Esophagus squamous epithelium (tissue), 5 donors: ENCODE measurements around the gene SRGAP3. TPM values are rescaled to one million over a fixed set of nuclear protein-coding genes. Genes with fewer than 3 reads are reported as not detected.

ENCODE experiments used
- DNase-seq: peaks from one replicate; lab custom pipeline; 2025; lab: John Stamatoyannopoulos, UW
- H3K27ac ChIP-seq, 4 donors: fragments of 200-600 bp; sonication (generic); one replicate each; pipeline ENCODE4 v1.5.1; 2016 to 2019; ENCODE audit warnings: mild to moderate bottlenecking in 1 of 4
- H3K27me3 ChIP-seq, 4 donors: fragments of 200-600 bp; sonication (generic); 1 replicate in 3 of 4; 2 replicates in 1 of 4; pipeline versions ENCODE4 v1.5.1 to v1.6.0; 2017 to 2021; ENCODE audit warnings: antibody characterized with exemption in 1 of 4
- H3K36me3 ChIP-seq, 3 donors: fragments of 200-600 bp; sonication (generic); one replicate each; pipeline ENCODE4 v1.5.1; 2016 to 2019
- H3K4me1 ChIP-seq, 3 donors: fragments of 200-600 bp; sonication (generic); one replicate each; pipeline ENCODE4 v1.5.1; 2017 to 2019
- H3K4me3 ChIP-seq, 4 donors: fragments of 200-600 bp; sonication (generic); 1 replicate in 3 of 4; 2 replicates in 1 of 4; pipeline ENCODE4 v1.5.1; 2016 to 2019; ENCODE audit warnings: mild to moderate bottlenecking in 2 of 4, moderate library complexity in 1 of 4
- H3K9me3 ChIP-seq, 3 donors: fragments of 200-600 bp; sonication (generic); one replicate each; pipeline ENCODE4 v1.5.1; 2016 to 2019
- POLR2A ChIP-seq, 4 donors: fragments of 450-650 bp; IDR thresholded peaks; one replicate each; pipeline ENCODE4 v1.6.1; 2017; ENCODE audit warnings: antibody characterized with exemption in 4 of 4, mild to moderate bottlenecking in 4 of 4, moderate library complexity in 3 of 4
- WGBS, 2 donors: methylation state at CpG; one replicate each; pipeline ENCODE4 v1.1.5; 2018; 5-methylcytosine and 5-hydroxymethylcytosine counted together
- intact Hi-C: fragments of 100-400 bp; cut with DNase I; formaldehyde crosslinking; loops from one replicate; pipeline ENCODE4 v1.15.0; 2022
- total RNA-seq, 4 donors: library from RNA; depleted of rRNA; stranded (reverse); fragments of >200 nt; gene quantifications; one replicate each; pipeline ENCODE4 v1.1.0, GENCODE V29; 2016
- TF ChIP-seq, protein P1 (sequence below), 6 experiments: fragments of 450-650 bp in 4 of 6; fragments of 200-600 bp in 2 of 6; sonication (generic) in 2 of 6; IDR thresholded peaks; one replicate each; pipeline ENCODE4 v1.5.1; 2016 to 2019; ENCODE audit warnings: antibody characterized with exemption in 6 of 6, mild to moderate bottlenecking in 4 of 6, moderate library complexity in 4 of 6
- donor health status: DM: yes; HTN: yes; CAD: no.

Gene SRGAP3
- total RNA-seq, 4 donors from 2014 or later, result 4.0 to 15.8 (median 6.6) TPM

DNA sequence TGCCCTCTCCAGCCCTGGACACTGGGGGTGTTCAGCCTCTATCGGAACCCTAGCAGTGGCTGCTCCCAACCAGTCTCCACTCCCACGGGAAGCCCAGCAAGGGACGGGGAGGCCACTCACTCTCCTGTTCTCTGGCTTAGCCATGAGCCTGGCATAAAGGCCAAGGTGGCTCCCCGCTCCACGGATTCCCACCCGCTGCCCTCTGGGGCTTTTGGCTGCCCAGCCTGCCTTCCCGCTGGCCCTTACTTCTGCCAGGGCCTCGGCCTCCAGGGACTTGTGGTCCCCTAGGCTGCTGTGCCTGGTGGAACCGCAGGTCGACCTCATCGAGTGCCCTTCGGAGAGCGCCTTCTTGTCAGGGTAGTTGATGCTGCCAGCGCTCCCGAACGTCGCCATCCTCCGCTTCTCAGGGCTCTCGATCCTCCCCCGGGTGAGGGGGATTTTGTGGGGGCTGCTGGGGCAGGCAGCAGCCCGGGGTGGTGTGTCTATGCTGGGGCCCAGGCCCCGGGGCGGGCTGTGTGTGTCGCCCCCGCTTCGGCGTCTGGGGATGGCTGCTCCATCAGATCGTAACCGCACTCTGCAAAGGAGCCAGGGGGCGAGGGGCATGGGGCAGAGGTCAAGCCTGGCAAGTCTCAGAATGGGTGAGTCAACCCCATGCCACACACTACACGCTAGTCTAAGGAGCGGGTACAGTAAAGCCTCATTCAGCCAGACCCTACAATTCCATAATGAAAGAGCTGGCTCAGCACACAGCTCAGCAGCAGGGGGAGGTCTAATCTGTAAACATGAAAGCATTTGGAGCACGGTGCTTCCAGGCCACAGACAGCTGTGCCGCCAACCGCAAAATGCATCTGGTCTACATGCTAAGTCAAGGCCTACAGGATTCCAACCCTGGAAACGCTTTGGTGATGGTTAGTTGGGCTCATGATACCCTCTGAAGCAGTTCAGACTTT is 258.9 kb downstream of the SRGAP3 start:
- no peak for DNase-seq
- intact Hi-C loops, result loop anchor here (5.0 kb wide), 1 partner anchor 77 kb away; no protein-coding TSS in a partner anchor
- Histone ChIP-seq H3K27ac (no peak overlapping the region), H3K9me3 (no peaks in the 10 kb centered on the region), H3K4me3 (no peak overlapping the region), H3K27me3 (no peaks in the 10 kb centered on the region), H3K4me1 (peaks cover 0 to 3% (median 0%) of the 10 kb centered on the region in 3 donors), H3K36me3 (peaks cover 0 to 48% (median 0%) of the 10 kb centered on the region in 3 donors)
- WGBS, 2 donors, result 83 to 88% methylated on average over 12 to 25 of the region's 36 CpGs
- TF ChIP-seq, protein P1, sequence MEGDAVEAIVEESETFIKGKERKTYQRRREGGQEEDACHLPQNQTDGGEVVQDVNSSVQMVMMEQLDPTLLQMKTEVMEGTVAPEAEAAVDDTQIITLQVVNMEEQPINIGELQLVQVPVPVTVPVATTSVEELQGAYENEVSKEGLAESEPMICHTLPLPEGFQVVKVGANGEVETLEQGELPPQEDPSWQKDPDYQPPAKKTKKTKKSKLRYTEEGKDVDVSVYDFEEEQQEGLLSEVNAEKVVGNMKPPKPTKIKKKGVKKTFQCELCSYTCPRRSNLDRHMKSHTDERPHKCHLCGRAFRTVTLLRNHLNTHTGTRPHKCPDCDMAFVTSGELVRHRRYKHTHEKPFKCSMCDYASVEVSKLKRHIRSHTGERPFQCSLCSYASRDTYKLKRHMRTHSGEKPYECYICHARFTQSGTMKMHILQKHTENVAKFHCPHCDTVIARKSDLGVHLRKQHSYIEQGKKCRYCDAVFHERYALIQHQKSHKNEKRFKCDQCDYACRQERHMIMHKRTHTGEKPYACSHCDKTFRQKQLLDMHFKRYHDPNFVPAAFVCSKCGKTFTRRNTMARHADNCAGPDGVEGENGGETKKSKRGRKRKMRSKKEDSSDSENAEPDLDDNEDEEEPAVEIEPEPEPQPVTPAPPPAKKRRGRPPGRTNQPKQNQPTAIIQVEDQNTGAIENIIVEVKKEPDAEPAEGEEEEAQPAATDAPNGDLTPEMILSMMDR (IDR thresholded peaks at IDR 0.05), result no peak
- no peak for TF ChIP-seq POLR2A (IDR thresholded peaks at IDR 0.05)

DNA sequence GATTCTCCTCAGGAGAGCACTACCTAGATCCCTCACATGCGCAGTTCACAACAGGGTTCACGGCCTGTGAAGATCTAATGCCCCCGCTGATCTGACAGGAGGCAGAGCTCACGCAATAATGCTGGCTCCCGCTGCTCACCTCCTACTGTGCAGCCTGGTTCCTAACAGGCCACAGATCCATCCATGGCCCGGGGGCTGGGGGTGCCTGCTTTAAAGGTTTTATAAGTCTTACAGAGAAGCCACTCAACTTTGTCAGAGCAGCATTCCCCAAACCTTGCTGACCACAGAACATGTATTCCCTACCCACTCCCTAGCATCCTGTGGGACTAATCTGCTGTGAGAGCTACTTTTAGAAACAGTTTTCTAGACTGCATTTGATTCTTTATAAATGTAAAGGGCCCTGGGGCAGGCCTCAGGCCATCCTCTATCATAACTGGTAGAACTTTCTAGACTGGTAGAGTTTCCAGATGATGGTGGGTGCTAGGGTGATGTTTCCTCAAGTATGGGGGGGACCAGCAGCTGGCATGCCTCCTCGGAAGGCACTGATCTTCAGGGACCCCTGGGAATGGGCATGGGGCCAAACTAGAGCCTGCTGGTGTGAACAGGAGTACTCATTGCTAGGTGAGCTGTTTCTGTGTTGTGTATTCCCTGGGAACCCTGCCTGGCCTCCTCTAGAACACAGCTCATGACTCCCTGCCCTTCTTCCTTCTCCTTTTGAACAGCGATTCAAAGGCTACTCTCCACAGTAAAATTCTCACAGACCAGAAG is 260.5 kb downstream of the SRGAP3 start:
- WGBS, 2 donors, result 79 to 83% methylated on average over 2 to 4 of the region's 8 CpGs
- peaks cover 0 to 3% (median 0%) of the 10 kb centered on the region in 3 donors for H3K4me1 ChIP-seq
- no peak for TF ChIP-seq POLR2A (IDR thresholded peaks at IDR 0.05)
- TF ChIP-seq, protein P1 (IDR thresholded peaks at IDR 0.05), result no peak
- peaks cover 0 to 50% (median 0%) of the 10 kb centered on the region in 3 donors for H3K36me3 ChIP-seq
- no peak for DNase-seq
- no peaks in the 10 kb centered on the region for H3K9me3 ChIP-seq
- H3K4me3 ChIP-seq, result no peak overlapping the region
- intact Hi-C loops, result loop anchor here (5.0 kb wide), 1 partner anchor 313 kb away; no protein-coding TSS in a partner anchor
- H3K27me3 ChIP-seq, result no peaks in the 10 kb centered on the region
- no peak overlapping the region for H3K27ac ChIP-seq

DNA sequence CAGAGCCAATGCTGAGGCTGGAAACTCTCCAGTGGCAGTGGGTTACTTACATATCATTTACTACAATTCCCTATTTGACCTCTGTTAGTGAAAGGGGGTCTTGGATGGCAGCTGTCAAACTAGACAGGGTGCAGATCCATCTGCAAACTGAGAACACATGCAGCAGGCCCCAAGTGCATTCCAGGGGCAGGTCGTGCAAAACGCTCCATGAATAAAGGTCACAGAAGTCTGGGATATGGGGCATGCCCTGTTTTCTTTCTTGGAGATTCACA is 261.1 kb downstream of the SRGAP3 start:
- no peak overlapping the region for H3K4me3 ChIP-seq
- peaks cover 0 to 44% (median 0%) of the 10 kb centered on the region in 3 donors for H3K36me3 ChIP-seq

DNA sequence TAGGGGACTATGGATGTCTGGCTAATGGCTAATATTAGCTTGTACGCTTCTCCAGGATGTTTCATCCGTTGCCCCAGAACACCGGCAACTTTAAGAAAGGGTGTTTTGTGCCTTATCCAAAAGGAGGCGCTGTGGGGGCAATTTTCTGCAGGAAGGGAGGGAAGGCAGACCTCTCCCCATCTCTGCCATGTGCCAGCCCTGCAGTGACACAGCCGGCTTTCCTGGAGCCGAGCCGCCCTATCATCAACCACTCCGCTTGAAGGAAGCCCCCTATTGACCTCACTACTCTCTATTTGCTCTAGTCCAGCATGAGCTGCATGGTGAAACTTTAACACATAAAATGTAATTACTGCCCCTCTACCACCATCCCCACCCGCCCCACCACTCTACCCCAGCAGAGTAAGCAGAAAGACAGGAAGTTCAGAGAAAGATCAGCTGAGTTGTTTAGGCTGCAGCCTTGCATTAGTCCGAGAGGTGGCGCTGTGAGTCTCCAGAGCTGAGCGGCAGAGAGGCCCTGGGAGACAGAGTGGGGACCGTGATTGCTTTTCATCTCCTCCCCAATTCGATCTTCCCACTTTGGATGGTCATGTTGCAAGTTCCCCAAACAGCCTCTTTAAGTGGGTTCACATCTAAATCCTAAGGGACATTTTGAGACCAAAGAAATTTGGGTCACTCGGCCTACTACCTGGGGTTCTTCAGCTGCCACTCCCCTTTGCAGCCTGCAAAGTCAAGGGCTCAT is 261.6 kb downstream of the SRGAP3 start:
- intact Hi-C loops, result loop anchor here (5.0 kb wide), 1 partner anchor 314 kb away; no protein-coding TSS in a partner anchor
- Histone ChIP-seq H3K36me3 (peaks cover 0 to 39% (median 0%) of the 10 kb centered on the region in 3 donors), H3K27me3 (no peaks in the 10 kb centered on the region), H3K27ac (no peak overlapping the region), H3K4me1 (peaks cover 0 to 3% (median 0%) of the 10 kb centered on the region in 3 donors), H3K9me3 (no peaks in the 10 kb centered on the region), H3K4me3 (no peak overlapping the region)
- TF ChIP-seq POLR2A (IDR thresholded peaks at IDR 0.05), result no peak
- TF ChIP-seq, protein P1 (IDR thresholded peaks at IDR 0.05), result peak in 5 of 6 experiments; percentile 69 to 78 (median 70)
- 32 to 39% methylated on average over 10 to 13 of the region's 15 CpGs for WGBS, 2 donors
- no peak for DNase-seq

More for the DNA sequence above, 261.1 kb downstream of the SRGAP3 start:
- H3K27me3 ChIP-seq, result no peaks in the 10 kb centered on the region
- intact Hi-C loops, result loop anchor here (5.0 kb wide), 1 partner anchor 314 kb away; no protein-coding TSS in a partner anchor
- TF ChIP-seq, protein P1 (IDR thresholded peaks at IDR 0.05), result no peak
- no peak for TF ChIP-seq POLR2A (IDR thresholded peaks at IDR 0.05)
- 40 to 50% methylated on average over 2 of the region's 2 CpGs for WGBS, 2 donors
- no peaks in the 10 kb centered on the region for H3K9me3 ChIP-seq
- no peak overlapping the region for H3K27ac ChIP-seq
- no peak for DNase-seq
- H3K4me1 ChIP-seq, result peaks cover 0 to 3% (median 0%) of the 10 kb centered on the region in 3 donors
